ENCODE measurements around the gene CBX7.

The CBX7 gene

DNA sequence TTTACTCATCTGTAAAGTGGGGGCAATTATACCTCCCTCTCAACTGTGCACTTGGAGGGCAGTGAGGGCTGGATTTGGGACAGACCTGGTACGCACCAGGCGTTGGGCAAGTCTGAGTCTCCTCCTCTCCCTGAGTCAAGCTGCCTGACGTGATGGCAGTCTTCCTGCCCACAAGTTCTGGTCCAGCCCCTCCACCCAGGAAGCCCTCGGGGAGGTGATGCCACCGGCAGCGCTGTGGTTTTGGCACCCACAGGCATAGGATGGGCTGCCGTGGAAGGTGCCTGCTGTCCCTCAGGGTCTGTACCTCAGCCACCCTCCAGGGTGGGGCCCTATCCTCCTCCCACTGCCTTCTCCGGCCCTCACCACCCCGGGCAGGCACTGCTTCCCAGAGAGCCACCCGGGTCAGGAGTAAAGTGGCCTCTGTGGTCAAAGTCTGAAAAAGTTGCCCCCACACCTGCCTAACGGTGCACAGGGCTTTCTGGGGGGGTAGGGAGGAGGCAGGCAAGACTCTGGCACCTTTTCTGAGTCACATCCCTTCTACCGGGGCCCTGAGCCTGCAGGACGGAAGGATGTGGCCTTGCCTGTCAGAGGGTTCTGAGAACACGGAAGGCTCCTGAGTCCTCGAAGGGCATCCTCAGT lies 61.9 kb downstream of the CBX7 start:
- no peak for DNase-seq

DNA sequence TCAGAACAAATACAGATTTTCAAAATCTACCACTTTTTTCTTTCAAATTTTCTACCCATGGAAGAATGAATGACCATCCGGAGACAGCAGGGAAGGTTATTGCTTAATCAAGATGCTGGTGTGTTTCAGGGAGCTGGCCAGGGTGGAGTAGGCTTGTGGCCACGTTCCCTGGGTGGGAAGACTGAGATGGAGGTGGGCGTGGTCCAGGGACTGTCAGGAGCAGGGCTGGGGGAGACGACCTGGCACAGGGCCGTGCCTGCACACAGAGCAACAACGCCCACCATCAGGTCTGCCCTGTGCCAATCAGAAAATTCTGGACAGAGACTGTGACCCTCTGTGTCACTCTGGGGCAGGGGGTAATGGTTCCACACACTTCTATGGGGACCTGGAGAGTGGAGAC lies 62.6 kb downstream of the CBX7 start:
- DNase-seq = no peak

DNA sequence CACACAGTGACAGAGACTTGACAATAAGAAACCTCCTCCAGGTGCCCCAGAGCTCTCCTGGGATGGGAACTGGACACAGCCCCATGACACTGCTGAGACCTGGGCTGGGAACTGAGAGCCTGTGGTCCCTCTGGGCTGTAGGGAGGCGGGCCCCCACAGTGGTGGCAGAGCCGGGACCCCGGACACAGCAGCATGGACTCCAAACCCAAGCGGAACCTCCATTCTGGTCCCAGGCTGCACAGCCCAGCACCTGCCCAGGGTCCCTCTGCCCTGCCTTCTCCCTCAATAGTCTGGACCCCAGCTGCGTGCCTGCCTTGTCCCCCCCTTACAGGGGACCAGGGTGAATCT lies 63.8 kb downstream of the CBX7 start:
- DNase-seq = no peak

DNA sequence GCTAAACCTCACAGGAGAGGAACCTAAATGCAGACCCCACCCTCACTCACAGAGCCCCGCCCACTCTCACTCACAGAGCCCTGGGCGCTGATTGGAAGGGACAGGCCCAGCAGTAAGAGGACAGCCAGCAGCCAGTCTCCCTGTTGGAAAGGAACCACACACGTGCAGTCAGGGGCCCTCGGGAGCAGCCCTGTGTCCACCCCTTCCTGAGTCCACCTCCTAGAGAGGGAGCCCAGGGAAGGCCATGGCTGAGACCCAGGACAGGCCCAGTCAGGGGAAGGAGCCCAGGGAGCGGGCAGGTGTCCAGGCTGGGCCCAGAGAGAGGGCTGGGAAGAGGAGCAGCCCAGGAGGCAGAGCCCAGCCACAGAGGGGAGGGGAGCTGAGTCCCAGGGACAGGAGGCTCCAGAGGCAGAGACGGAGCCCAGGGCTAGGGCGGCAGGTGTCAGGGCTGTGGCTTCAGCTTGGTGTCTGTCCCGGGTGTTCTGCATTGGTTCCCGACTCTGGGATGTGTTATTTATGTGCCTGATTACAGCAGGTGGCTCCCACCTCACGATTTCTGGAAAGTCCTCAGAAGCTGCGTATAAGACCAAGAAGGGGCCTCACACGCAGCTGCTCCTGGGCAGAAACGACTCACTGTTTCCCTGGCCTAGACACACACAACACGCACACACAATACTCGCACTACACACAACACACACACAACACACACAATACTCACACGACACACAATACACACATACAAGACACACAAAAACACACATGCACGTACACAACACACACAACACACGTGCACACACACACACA lies 64.4 kb downstream of the CBX7 start:
- DNase-seq = no peak

DNA sequence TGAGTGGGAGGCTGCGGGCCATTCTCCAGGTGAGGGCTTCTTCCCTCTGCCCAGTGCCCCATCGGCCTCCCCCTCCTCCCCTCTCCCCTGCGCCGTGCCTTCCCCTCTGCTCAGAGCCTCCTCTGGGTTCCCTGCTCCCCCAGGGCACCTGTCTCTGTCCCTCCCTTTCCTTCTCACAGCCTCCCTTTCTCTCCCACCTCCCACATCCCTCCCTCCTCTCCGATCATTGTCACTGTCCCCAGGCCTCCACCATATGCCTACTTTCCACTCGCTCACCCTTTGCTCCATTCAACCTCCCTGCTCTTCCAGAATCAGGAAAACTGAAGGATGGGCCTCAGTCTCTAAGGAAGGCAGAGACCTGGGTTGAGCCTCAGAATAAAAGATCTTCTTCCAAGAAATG lies 65.4 kb downstream of the CBX7 start:
- DNase-seq = no peak

DNA sequence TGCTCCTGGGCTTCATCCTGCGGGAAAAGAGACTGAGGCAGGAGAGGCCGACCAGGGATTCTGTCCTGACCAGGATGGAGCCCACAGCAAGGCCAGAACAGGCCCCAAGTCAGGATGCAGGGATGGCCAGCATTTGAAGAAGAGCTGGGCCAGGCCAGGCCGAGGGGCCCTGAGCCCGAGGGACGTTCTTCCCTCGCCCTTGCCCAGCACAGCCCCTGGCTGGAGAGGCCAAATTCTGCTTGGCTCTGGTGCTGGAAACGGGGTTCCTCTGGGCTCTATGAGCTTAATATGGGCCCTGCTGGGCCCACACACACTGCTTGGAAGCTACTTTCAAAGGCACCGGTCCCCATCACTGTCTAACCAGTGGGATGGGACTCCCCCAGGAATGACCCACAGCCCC lies 67.8 kb downstream of the CBX7 start:
- no peak for DNase-seq

DNA sequence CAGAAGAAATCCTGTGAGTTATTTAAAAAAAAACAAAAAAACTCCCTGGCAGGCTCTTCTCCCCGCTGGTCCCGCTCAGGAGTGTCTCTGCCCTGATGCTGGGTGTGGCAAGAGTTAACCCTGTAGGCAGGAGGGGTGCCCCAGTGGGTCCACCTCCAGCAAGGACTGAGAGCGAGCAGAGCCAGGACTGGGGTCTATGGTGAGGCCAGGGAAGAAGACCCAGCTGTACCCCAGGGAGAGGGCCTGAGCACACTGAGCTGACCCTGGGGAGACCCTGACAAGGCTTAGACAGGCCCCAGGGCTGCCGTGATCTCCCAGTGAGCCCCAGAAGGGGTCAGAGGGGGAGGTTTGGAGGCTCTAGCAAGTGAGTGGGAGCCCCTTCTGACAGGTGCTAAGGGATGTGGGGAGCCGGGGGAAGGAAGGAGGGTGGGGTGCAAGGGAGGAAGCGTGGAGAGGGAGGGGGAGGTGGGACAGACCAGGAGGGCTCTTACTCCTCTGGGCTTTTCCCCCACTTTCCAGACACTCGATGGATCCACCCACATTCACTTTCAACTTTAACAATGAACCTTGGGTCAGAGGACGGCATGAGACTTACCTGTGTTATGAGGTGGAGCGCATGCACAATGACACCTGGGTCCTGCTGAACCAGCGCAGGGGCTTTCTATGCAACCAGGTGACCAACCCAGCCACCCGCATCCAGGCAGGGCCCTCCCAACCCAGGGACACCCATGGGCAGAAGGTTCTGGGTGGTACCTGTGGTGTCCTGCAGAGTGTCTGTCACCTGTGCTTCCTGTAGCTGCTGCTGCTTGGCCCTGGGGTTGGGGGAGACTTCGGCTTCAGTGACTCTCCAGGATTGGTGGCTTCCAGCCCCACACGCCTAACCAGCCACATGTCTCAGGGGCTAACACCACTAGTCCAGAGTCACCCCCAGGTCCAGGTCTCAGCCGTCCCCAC lies 69.0 kb downstream of the CBX7 start:
- no peak for DNase-seq

DNA sequence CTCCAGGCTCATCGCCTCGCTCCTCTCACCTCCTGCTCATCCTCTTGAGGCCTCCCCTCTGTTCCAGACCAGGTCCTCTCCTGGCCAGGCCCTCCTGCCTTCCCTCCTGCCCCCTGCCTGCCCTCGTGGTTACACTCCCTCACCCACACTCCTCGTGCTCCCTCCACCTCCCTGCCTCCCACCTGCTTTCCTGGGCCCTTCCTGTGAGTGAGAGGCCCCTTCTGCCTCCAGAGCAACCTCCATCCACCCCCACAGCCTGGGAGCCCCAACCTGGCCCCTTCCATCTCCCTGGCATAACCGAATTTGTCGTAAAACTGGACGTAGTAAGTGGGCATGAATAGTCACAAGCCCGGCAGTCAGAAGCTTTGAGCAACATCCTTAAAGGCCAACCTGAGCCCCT lies 70.9 kb downstream of the CBX7 start:
- DNase-seq = no peak

DNA sequence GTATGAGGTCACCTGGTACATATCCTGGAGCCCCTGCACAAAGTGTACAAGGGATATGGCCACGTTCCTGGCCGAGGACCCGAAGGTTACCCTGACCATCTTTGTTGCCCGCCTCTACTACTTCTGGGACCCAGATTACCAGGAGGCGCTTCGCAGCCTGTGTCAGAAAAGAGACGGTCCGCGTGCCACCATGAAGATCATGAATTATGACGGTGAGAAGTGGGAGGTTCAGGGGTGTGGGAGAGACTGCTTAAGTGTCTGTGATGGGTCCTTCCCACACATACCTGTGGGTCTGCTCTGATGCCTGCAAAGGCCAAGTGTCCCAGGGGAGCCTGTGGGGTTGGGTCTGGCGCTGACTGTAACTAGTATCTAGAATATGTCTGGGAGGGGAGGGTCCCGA lies 71.5 kb downstream of the CBX7 start:
- no peak for DNase-seq

Measured in GOT3 (cell line).